ENCODE results near the gene RPS3. TPM values are rescaled to one million over a fixed set of nuclear protein-coding genes. Genes with fewer than 3 reads are reported as not detected.

Gene RPS3
- polyA plus RNA-seq, 4 donors, result 1,492 to 4,274 (median 3,256) TPM

Other genes with a start within 250 kb of the RPS3 start
- gene SLCO2B1, start 248.4 kb upstream of the RPS3 start, polyA plus RNA-seq, result 100 to 1,000 TPM in 1 of 4 donors, 10 to 100 TPM in 3; 10.3 to 141 (median 30.6) TPM
- under 1 TPM in 2 of 4 donors, not detected in 2; 0.22 to 0.78 TPM for gene TPBGL, start 158.7 kb upstream of the RPS3 start, polyA plus RNA-seq
- 10 to 100 TPM; 20.0 to 41.5 (median 31.1) TPM for gene ARRB1, start 47.9 kb upstream of the RPS3 start, polyA plus RNA-seq
- under 1 TPM in 2 of 4 donors, not detected in 2; 0.81 to 0.97 TPM for gene KLHL35, start 33.7 kb downstream of the RPS3 start, polyA plus RNA-seq
- gene GDPD5, start 126.4 kb downstream of the RPS3 start, polyA plus RNA-seq, result 10 to 100 TPM in 1 of 4 donors, 1 to 10 TPM in 3; 1.1 to 82.7 (median 6.1) TPM
- 100 to 1,000 TPM in 1 of 4 donors, 10 to 100 TPM in 1, 1 to 10 TPM in 2; 8.1 to 151 (median 33.6) TPM for gene SERPINH1, start 162.7 kb downstream of the RPS3 start, polyA plus RNA-seq